Endodermal cell (in vitro differentiated cells): ENCODE results near the gene AGPAT1. TPM values are rescaled to one million over a fixed set of nuclear protein-coding genes. Genes with fewer than 3 reads are reported as not detected.

ENCODE experiments used
- DNase-seq: peaks from one replicate; pipeline ENCODE4 v3.0.0-alpha.2; 2017
- H3K27ac ChIP-seq: 2 replicates; pipeline ENCODE4 v1.5.1; 2013; ENCODE audit warnings: mild to moderate bottlenecking, low read depth, low read length, moderate library complexity
- H3K27me3 ChIP-seq: 2 replicates; pipeline ENCODE4 v1.6.1; 2013; ENCODE audit warnings: mild to moderate bottlenecking, low read length, moderate library complexity; ENCODE audit not compliant: insufficient read depth, control insufficient read depth, poor library complexity, severe bottlenecking
- H3K36me3 ChIP-seq: 2 replicates; pipeline ENCODE4 v1.7.0; 2013; ENCODE audit warnings: mild to moderate bottlenecking, low read length, moderate library complexity; ENCODE audit not compliant: control insufficient read depth, insufficient read depth
- H3K4me1 ChIP-seq: one replicate; pipeline ENCODE4 v1.7.0; 2013; ENCODE audit warnings: low read length; ENCODE audit not compliant: control insufficient read depth, insufficient read depth
- H3K4me3 ChIP-seq: 2 replicates; pipeline ENCODE4 v1.5.1; 2013; ENCODE audit warnings: mild to moderate bottlenecking, low read length, moderate library complexity
- H3K9ac ChIP-seq: 2 replicates; pipeline ENCODE4 v1.6.1; 2013; ENCODE audit warnings: mild to moderate bottlenecking, low read length, moderate library complexity; ENCODE audit not compliant: poor library complexity, severe bottlenecking; ENCODE audit errors: extremely low read depth
- H3K9me3 ChIP-seq: 2 replicates; pipeline ENCODE4 v1.6.1; 2013; ENCODE audit warnings: mild to moderate bottlenecking, low read length, moderate library complexity; ENCODE audit not compliant: control insufficient read depth
- H3K27ac Mint-ChIP-seq: 2 replicates; pipeline ENCODE4 v1.8.0; 2020; ENCODE audit warnings: mixed read lengths
- H3K27me3 Mint-ChIP-seq: 2 replicates; pipeline ENCODE4 v1.8.0; 2021; ENCODE audit warnings: mild to moderate bottlenecking, mixed read lengths; ENCODE audit not compliant: insufficient read depth
- H3K36me3 Mint-ChIP-seq: 2 replicates; pipeline ENCODE4 v1.8.0; 2020; ENCODE audit warnings: low read depth, mixed read lengths
- H3K4me1 Mint-ChIP-seq: 2 replicates; pipeline ENCODE4 v1.8.0; 2020; ENCODE audit warnings: mixed read lengths
- H3K4me3 Mint-ChIP-seq: 2 replicates; pipeline ENCODE4 v1.8.0; 2020; ENCODE audit warnings: mild to moderate bottlenecking, moderate library complexity, mixed read lengths
- H3K9me3 Mint-ChIP-seq: 2 replicates; pipeline ENCODE4 v1.8.0; 2020; ENCODE audit warnings: mild to moderate bottlenecking, mixed read lengths
- WGBS, 2 experiments: methylation state at CpG; one replicate each; pipeline versions ENCODE4 v1.1.5 to v1.1.7; 2013; ENCODE audit warnings: missing lambda C conversion rate in 2 of 2, mixed read lengths in 1 of 2; ENCODE audit not compliant: insufficient coverage in 1 of 2, insufficient read length in 1 of 2; 5-methylcytosine and 5-hydroxymethylcytosine counted together
- microRNA-seq: library from miRNA; unstranded; fragments of <30 nt; microRNA quantifications from one replicate; pipeline ENCODE4 v1.2.0, GENCODE V29; 2020; ENCODE audit warnings: borderline microRNAs expressed
- total RNA-seq, 2 donors: library from RNA; stranded (reverse); fragmentation: NEBNext Ultra II Directional in 1 of 2; extraction: Animal tissue kit (Norgen Biotek cat#: 25700) in 1 of 2; gene quantifications; 2 replicates in 1 of 2; 3 replicates in 1 of 2; pipeline ENCODE4 v1.2.1, GENCODE V29; 2021
- TF ChIP-seq, protein P1 (sequence below): fragments of 200-600 bp; sonication (generic); conservative IDR thresholded peaks from 2 replicates; pipeline ENCODE4 v1.5.0; 2021; ENCODE audit warnings: antibody characterized with exemption, mild to moderate bottlenecking

Gene AGPAT1
- total RNA-seq, 2 donors from 2014 or later: 124 to 147 TPM

DNA sequence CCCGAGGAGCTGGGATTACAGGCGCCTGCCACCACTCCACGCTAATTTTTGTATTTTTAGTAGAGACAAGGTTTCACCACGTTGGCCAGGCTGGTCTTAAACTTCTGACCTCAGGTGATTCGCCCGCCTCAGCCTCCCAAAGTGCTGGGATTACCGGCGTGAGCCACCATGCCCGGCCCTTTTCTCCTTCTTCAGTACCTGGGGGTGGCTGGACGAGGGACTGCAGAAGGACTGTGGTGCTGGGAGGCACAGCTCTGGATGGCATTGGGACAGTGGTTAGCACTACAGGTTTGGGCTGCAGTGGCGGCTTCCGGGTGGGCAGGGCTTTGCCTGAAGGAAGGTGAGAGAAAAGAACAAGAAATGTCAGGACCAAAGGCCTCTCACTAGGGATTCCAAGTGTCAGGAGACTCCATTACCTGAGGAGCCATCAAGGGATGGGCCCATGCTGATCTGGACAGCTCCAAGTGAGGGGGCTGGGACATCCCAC, 55.3 kb downstream of the AGPAT1 start:
- H3K27me3 Mint-ChIP-seq: no peaks in the 10 kb centered on the region
- Histone ChIP-seq H3K9me3 (no peaks in the 10 kb centered on the region), H3K9ac (no peak overlapping the region), H3K4me1 (peaks cover 4% of the 10 kb centered on the region), H3K27ac (no peak overlapping the region), H3K36me3 (peaks cover 73% of the 10 kb centered on the region), H3K4me3 (no peak overlapping the region), H3K27me3 (no peaks in the 10 kb centered on the region)
- DNase-seq: no peak
- TF ChIP-seq, protein P1, sequence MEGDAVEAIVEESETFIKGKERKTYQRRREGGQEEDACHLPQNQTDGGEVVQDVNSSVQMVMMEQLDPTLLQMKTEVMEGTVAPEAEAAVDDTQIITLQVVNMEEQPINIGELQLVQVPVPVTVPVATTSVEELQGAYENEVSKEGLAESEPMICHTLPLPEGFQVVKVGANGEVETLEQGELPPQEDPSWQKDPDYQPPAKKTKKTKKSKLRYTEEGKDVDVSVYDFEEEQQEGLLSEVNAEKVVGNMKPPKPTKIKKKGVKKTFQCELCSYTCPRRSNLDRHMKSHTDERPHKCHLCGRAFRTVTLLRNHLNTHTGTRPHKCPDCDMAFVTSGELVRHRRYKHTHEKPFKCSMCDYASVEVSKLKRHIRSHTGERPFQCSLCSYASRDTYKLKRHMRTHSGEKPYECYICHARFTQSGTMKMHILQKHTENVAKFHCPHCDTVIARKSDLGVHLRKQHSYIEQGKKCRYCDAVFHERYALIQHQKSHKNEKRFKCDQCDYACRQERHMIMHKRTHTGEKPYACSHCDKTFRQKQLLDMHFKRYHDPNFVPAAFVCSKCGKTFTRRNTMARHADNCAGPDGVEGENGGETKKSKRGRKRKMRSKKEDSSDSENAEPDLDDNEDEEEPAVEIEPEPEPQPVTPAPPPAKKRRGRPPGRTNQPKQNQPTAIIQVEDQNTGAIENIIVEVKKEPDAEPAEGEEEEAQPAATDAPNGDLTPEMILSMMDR: no peak
- H3K9me3 Mint-ChIP-seq: no peaks in the 10 kb centered on the region
- peaks cover 7% of the 10 kb centered on the region for H3K4me1 Mint-ChIP-seq
- H3K4me3 Mint-ChIP-seq: no peak overlapping the region
- no peak overlapping the region for H3K27ac Mint-ChIP-seq
- peaks cover 58% of the 10 kb centered on the region for H3K36me3 Mint-ChIP-seq
- 81 to 94% methylated on average over 6 to 12 of the region's 12 CpGs for WGBS, 2 experiments

DNA sequence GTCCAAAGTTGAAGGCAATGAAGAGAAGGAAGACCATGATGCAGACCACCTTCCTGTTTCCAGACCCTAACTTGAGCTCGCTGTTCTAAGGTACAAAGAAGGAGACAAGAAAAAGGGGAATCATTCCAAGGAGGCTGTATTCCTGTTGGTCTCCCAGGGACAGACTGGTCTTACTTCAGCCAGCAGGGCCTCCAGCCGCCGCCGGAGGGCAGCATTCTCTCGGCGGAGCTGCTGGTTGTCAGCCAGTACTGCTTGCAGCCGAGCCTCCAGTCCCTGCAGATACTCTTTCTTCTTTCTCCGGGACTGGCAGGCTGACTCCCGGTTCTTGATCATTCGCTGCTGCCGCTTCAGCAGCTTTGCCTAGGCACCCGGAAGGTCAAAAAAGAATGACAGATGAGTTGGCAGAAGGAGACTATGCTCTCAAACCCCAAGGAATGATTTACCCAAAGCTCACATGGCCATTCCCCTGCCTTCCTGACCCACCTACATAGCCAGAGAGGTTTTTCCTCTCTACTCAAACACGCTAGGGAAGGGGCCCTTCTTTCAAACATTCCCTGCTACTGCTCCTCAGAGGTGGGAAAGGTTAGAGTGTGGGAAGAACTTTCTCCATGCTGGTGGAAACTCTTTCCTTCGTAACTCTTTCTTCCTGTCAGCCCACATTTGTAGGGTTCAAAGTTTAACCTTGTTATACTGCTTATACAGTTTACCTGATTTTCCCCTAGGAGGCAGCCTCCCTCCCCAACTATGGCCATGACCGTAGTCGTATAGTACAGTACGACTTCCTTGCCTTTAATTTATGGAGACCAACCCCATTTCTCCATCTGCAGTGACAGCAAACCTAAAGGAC, 56.9 kb downstream of the AGPAT1 start:
- Histone ChIP-seq H3K27me3 (no peaks in the 10 kb centered on the region), H3K4me1 (peaks cover 4% of the 10 kb centered on the region), H3K27ac (no peak overlapping the region), H3K4me3 (no peak overlapping the region), H3K36me3 (peaks cover 66% of the 10 kb centered on the region), H3K9ac (no peak overlapping the region), H3K9me3 (no peaks in the 10 kb centered on the region)
- H3K4me1 Mint-ChIP-seq: peaks cover 7% of the 10 kb centered on the region
- no peaks in the 10 kb centered on the region for H3K9me3 Mint-ChIP-seq
- peak; percentile 95 for DNase-seq
- H3K27ac Mint-ChIP-seq: peak overlapping the region; percentile 91
- no peak overlapping the region for H3K4me3 Mint-ChIP-seq
- whole genome bisulfite sequencing, 2 experiments: 31 to 39% methylated on average over 8 to 16 of the region's 17 CpGs
- no peaks in the 10 kb centered on the region for H3K27me3 Mint-ChIP-seq
- TF ChIP-seq, protein P1: peak; percentile 91
- peaks cover 62% of the 10 kb centered on the region for H3K36me3 Mint-ChIP-seq

Small RNA genes within 50 kb of the gene (microRNA-seq; reads per million reads assigned to microRNA genes)
- gene MIR6721 (2.4 reads per million, percentile 14 among the genes with 10 or more reads in this experiment), gene MIR6833 (not detected)

Other genes with a start within 250 kb of the AGPAT1 start
- 1 to 10 TPM in 1 of 2 donors, under 1 TPM in 1; 0.29 to 1.0 TPM for gene C2, start 248.4 kb downstream of the AGPAT1 start, total RNA-seq
- under 1 TPM; 0.51 to 0.66 TPM for gene CFB, start 230.0 kb downstream of the AGPAT1 start, total RNA-seq
- 100 to 1,000 TPM in 1 of 2 donors, 10 to 100 TPM in 1; 90.3 to 132 TPM for gene NELFE, start 217.1 kb downstream of the AGPAT1 start, total RNA-seq
- 100 to 1,000 TPM in 1 of 2 donors, 10 to 100 TPM in 1; 95.8 to 103 TPM for gene SKIC2, start 216.9 kb downstream of the AGPAT1 start, total RNA-seq
- gene DXO, start 203.9 kb downstream of the AGPAT1 start, total RNA-seq: 10 to 100 TPM; 19.2 to 22.3 TPM
- 1 to 10 TPM; 4.5 to 6.2 TPM for gene C4A, start 194.0 kb downstream of the AGPAT1 start, total RNA-seq
- gene C4B, start 161.3 kb downstream of the AGPAT1 start, total RNA-seq: 1 to 10 TPM; 3.7 to 5.5 TPM
- under 1 TPM in 1 of 2 donors, not detected in 1; 0.35 TPM for gene CYP21A2, start 137.7 kb downstream of the AGPAT1 start, total RNA-seq
- 1 to 10 TPM; 4.0 to 9.3 TPM for gene TNXB, start 66.7 kb downstream of the AGPAT1 start, total RNA-seq
- 10 to 100 TPM; 54.5 to 60.3 TPM for gene ATF6B, start 47.8 kb downstream of the AGPAT1 start, total RNA-seq
- gene FKBPL, start 45.8 kb downstream of the AGPAT1 start, total RNA-seq: 1 to 10 TPM; 9.2 to 9.6 TPM
- 1 to 10 TPM; 2.0 to 3.0 TPM for gene PRRT1, start 24.1 kb downstream of the AGPAT1 start, total RNA-seq
- gene PPT2, start 21.9 kb downstream of the AGPAT1 start, total RNA-seq: 10 to 100 TPM; 51.1 to 65.3 TPM
- 10 to 100 TPM; 27.9 to 39.6 TPM for gene EGFL8, start 11.5 kb downstream of the AGPAT1 start, total RNA-seq
- gene RNF5, start 2.3 kb upstream of the AGPAT1 start, total RNA-seq: 10 to 100 TPM; 68.0 to 71.3 TPM
- gene AGER, start 8.2 kb upstream of the AGPAT1 start, total RNA-seq: 10 to 100 TPM; 29.8 to 35.2 TPM
- gene PBX2, start 14.1 kb upstream of the AGPAT1 start, total RNA-seq: 100 to 1,000 TPM; 246 to 263 TPM
- gene GPSM3, start 16.6 kb upstream of the AGPAT1 start, total RNA-seq: 10 to 100 TPM; 12.9 to 25.0 TPM
- gene NOTCH4, start 48.0 kb upstream of the AGPAT1 start, total RNA-seq: 1 to 10 TPM; 2.1 to 2.5 TPM
- gene TSBP1, start 195.8 kb upstream of the AGPAT1 start, total RNA-seq: not detected
- not detected for gene BTNL2, start 231.1 kb upstream of the AGPAT1 start, total RNA-seq